H1 (cell line): ENCODE measurements around the gene MRPS5. TPM values are rescaled to one million over a fixed set of nuclear protein-coding genes. Genes with fewer than 3 reads are reported as not detected.

Experiments used
- CTCF ChIA-PET: fragments of 300-600 bp; sonication (Branson Sonifier 250); formaldehyde crosslinking; loops from one replicate; lab custom pipeline; 2021; ENCODE audit not compliant: partially characterized antibody; lab: Charles Lee
- POLR2A ChIA-PET: fragments of 300-600 bp; sonication (Branson Sonifier 250); formaldehyde crosslinking; loops from one replicate; lab custom pipeline; 2021; ENCODE audit warnings: inconsistent platforms; ENCODE audit not compliant: partially characterized antibody; lab: Charles Lee
- DNase-seq, 2 experiments: peaks; one replicate each; pipeline versions ENCODE4 v3.0.0 to v3.0.0-alpha.2; 2010 to 2022; ENCODE audit warnings: low spot score in 2 of 2, low read depth in 1 of 2, mixed read lengths in 1 of 2
- FAIRE-seq: peaks from 2 replicates; lab custom pipeline; 2011; peaks lifted over from hg19 to GRCh38; lab: Jason Lieb, UNC
- H2AFZ ChIP-seq: 2 replicates; pipeline ENCODE4 v1.8.1; 2012; ENCODE audit warnings: low read length, inconsistent platforms
- H2AK5ac ChIP-seq: 2 replicates; pipeline ENCODE4 v1.6.1; 2013; ENCODE audit warnings: low read depth, low read length
- H2BK120ac ChIP-seq: replicated peaks from 2 replicates; pipeline ENCODE3; 2013; ENCODE audit warnings: low read depth, low read length, inconsistent platforms
- H2BK12ac ChIP-seq: 2 replicates; pipeline ENCODE4 v1.6.1; 2013; ENCODE audit warnings: low read depth, low read length
- H2BK15ac ChIP-seq: 2 replicates; pipeline ENCODE4 v1.6.1; 2013; ENCODE audit warnings: low read length
- H2BK20ac ChIP-seq: 2 replicates; pipeline ENCODE4 v1.6.1; 2013; ENCODE audit warnings: low read length
- H2BK5ac ChIP-seq: 2 replicates; pipeline ENCODE4 v1.6.1; 2013; ENCODE audit warnings: low read depth, low read length
- H3K14ac ChIP-seq: 2 replicates; pipeline ENCODE4 v1.6.1; 2013; ENCODE audit warnings: inconsistent platforms; ENCODE audit not compliant: insufficient read length
- H3K18ac ChIP-seq: 2 replicates; pipeline ENCODE4 v1.6.1; 2013; ENCODE audit warnings: low read length; ENCODE audit errors: extremely low read depth
- H3K23ac ChIP-seq: 2 replicates; pipeline ENCODE4 v1.6.1; 2013; ENCODE audit warnings: inconsistent platforms; ENCODE audit not compliant: insufficient read length
- H3K23me2 ChIP-seq: 2 replicates; pipeline ENCODE4 v1.6.1; 2013; ENCODE audit warnings: low read depth, low read length
- H3K27ac ChIP-seq: 2 replicates; pipeline ENCODE4 v1.6.1; 2011; ENCODE audit warnings: low read depth, low read length, inconsistent platforms
- H3K27me3 ChIP-seq, 4 experiments: replicated peaks in 1 of 4; 1 replicate in 1 of 4; 2 replicates in 3 of 4; pipeline versions ENCODE4 v1.6.1 to v1.8.1; 2011 to 2013; ENCODE audit warnings: low read length in 3 of 4, mild to moderate bottlenecking in 3 of 4, inconsistent platforms in 2 of 4, mixed read lengths in 2 of 4, moderate library complexity in 1 of 4; ENCODE audit not compliant: control insufficient read depth in 3 of 4, insufficient read depth in 3 of 4; ENCODE audit errors: extremely low read depth in 1 of 4
- H3K36me3 ChIP-seq, 4 experiments: 2 replicates each; pipeline versions ENCODE4 v1.6.1 to v1.8.1; 2011 to 2013; ENCODE audit warnings: mild to moderate bottlenecking in 4 of 4, low read length in 3 of 4, moderate library complexity in 2 of 4, control low read depth in 1 of 4, inconsistent platforms in 1 of 4; ENCODE audit not compliant: insufficient read depth in 4 of 4, control insufficient read depth in 2 of 4
- H3K4ac ChIP-seq: replicated peaks from 2 replicates; pipeline ENCODE3; 2013; ENCODE audit warnings: low read length, low read depth, mixed read lengths, inconsistent platforms; ENCODE audit not compliant: insufficient read length
- H3K4me1 ChIP-seq, 4 experiments: replicated peaks in 1 of 4; 1 replicate in 1 of 4; 2 replicates in 3 of 4; pipeline versions ENCODE4 v1.6.1 to v1.8.1; 2011 to 2013; ENCODE audit warnings: low read length in 3 of 4, inconsistent platforms in 2 of 4, mixed read lengths in 1 of 4; ENCODE audit not compliant: insufficient read depth in 4 of 4, control insufficient read depth in 3 of 4
- H3K4me2 ChIP-seq, 2 experiments: 2 replicates each; pipeline versions ENCODE4 v1.6.1 to v1.8.1; 2011 to 2013; ENCODE audit warnings: low read depth in 2 of 2, low read length in 2 of 2, control low read depth in 1 of 2, inconsistent platforms in 1 of 2, mild to moderate bottlenecking in 1 of 2; ENCODE audit not compliant: insufficient read depth in 1 of 2
- H3K4me3 ChIP-seq, 4 experiments: fragments of 200-600, 300-600 bp in 1 of 4; sonication (generic), shearing (Covaris generic), sonication (Bioruptor Twin) in 1 of 4; 2 replicates each; pipeline versions ENCODE4 v1.5.1 to v1.8.1; 2011 to 2016; ENCODE audit warnings: low read length in 4 of 4, low read depth in 3 of 4, control low read depth in 2 of 4, inconsistent platforms in 2 of 4, mild to moderate bottlenecking in 2 of 4, mixed read lengths in 1 of 4, moderate library complexity in 1 of 4; ENCODE audit not compliant: insufficient read depth in 2 of 4; ENCODE audit errors: extremely low read depth in 1 of 4
- H3K56ac ChIP-seq: replicated peaks from 2 replicates; pipeline ENCODE3; 2013; ENCODE audit warnings: low read depth, mild to moderate bottlenecking, mixed read lengths, low read length, inconsistent platforms; ENCODE audit not compliant: insufficient read length
- H3K79me1 ChIP-seq: 2 replicates; pipeline ENCODE4 v1.6.1; 2013; ENCODE audit warnings: low read depth, low read length, control low read depth
- H3K79me2 ChIP-seq, 2 experiments: 2 replicates each; pipeline versions ENCODE4 v1.6.1 to v1.8.1; 2012 to 2013; ENCODE audit warnings: low read length in 2 of 2, mild to moderate bottlenecking in 2 of 2, inconsistent platforms in 1 of 2; ENCODE audit not compliant: insufficient read depth in 2 of 2, control insufficient read depth in 1 of 2
- H3K9ac ChIP-seq, 4 experiments: replicated peaks in 1 of 4; 1 replicate in 1 of 4; 2 replicates in 3 of 4; pipeline versions ENCODE4 v1.6.1 to v1.8.1; 2011 to 2013; ENCODE audit warnings: low read depth in 3 of 4, low read length in 3 of 4, control low read depth in 2 of 4, mild to moderate bottlenecking in 2 of 4, moderate library complexity in 2 of 4, inconsistent platforms in 1 of 4; ENCODE audit errors: extremely low read depth in 1 of 4
- H3K9me3 ChIP-seq, 2 experiments: 2 replicates each; pipeline versions ENCODE4 v1.6.1 to v1.8.1; 2012 to 2013; ENCODE audit warnings: mild to moderate bottlenecking in 2 of 2, moderate library complexity in 2 of 2, control low read depth in 1 of 2, inconsistent platforms in 1 of 2, low read depth in 1 of 2, low read length in 1 of 2, mixed read lengths in 1 of 2; ENCODE audit not compliant: insufficient read depth in 2 of 2
- H4K20me1 ChIP-seq, 2 experiments: replicated peaks in 1 of 2; 2 replicates each; pipeline versions ENCODE3 to v1.8.1; 2011 to 2013; ENCODE audit warnings: inconsistent platforms in 2 of 2, low read length in 2 of 2, mild to moderate bottlenecking in 1 of 2; ENCODE audit not compliant: insufficient read depth in 2 of 2, control insufficient read depth in 1 of 2
- H4K5ac ChIP-seq: 2 replicates; pipeline ENCODE4 v1.6.1; 2013; ENCODE audit warnings: low read length, low read depth, mixed read lengths, inconsistent platforms; ENCODE audit not compliant: insufficient read length
- H4K8ac ChIP-seq: 2 replicates; pipeline ENCODE4 v1.8.0; 2013; ENCODE audit warnings: mild to moderate bottlenecking, moderate library complexity, low read length, inconsistent platforms; ENCODE audit not compliant: insufficient read depth; ENCODE audit errors: extremely low read depth
- H4K91ac ChIP-seq: replicated peaks from 2 replicates; pipeline ENCODE3; 2013; ENCODE audit warnings: low read length, mixed read lengths, inconsistent platforms; ENCODE audit not compliant: insufficient read length
- WGBS, 2 experiments: shearing (Covaris generic) in 1 of 2; methylation state at CpG; one replicate each; pipeline versions ENCODE4 v1.1.6 to v1.1.7; 2013 to 2015; ENCODE audit warnings: low lambda C conversion rate in 2 of 2, mixed read lengths in 2 of 2, inconsistent platforms in 1 of 2, low coverage in 1 of 2, missing lambda C conversion rate in 1 of 2; ENCODE audit not compliant: insufficient replicate concordance in 2 of 2, insufficient coverage in 1 of 2, insufficient read length in 1 of 2; ENCODE audit errors: extremely low coverage in 1 of 2, missing lambda C conversion rate in 1 of 2; 5-methylcytosine and 5-hydroxymethylcytosine counted together
- polyA plus RNA-seq, 7 experiments: library from polyadenylated mRNA; depleted of rRNA in 3 of 7; stranded (reverse) in 5 of 7; unstranded in 2 of 7; fragments of >200 nt in 5 of 7; fragments of 200-250 nt in 2 of 7; gene quantifications; 1 replicate in 5 of 7; 2 replicates in 1 of 7; 4 replicates in 1 of 7; pipeline versions ENCODE4 v1.2.1 to v1.2.3, GENCODE V29; 2011 to 2013; ENCODE audit warnings: missing spikeins in 2 of 7, mixed read lengths in 2 of 7
- total RNA-seq: library from RNA; stranded (reverse); fragmentation: NEBNext Ultra II Directional; extraction: Animal tissue kit (Norgen Biotek cat#: 25700); gene quantifications from 2 replicates; pipeline ENCODE4 v1.2.1, GENCODE V29; 2021
- TF ChIP-seq, protein P1 (sequence below): IDR thresholded peaks from 2 replicates; pipeline ENCODE4 v1.6.1; 2012; ENCODE audit warnings: inconsistent platforms
- TF ChIP-seq, protein P2 (sequence below), 3 experiments: IDR thresholded peaks; 1 replicate in 2 of 3; 2 replicates in 1 of 3; pipeline versions ENCODE4 v1.5.1 to v1.6.1; 2011; ENCODE audit warnings: low read length in 3 of 3, mild to moderate bottlenecking in 3 of 3, inconsistent platforms in 2 of 3, low read depth in 1 of 3, moderate library complexity in 1 of 3; ENCODE audit not compliant: insufficient read depth in 1 of 3; ENCODE audit errors: control extremely low read depth in 1 of 3

The MRPS5 gene
- total and polyA plus RNA-seq, 2 of the 8 experiments (the other 6 are each of a cell fraction or from before 2014, with no cell fraction given), result 36.7 to 53.0 TPM

DNA sequence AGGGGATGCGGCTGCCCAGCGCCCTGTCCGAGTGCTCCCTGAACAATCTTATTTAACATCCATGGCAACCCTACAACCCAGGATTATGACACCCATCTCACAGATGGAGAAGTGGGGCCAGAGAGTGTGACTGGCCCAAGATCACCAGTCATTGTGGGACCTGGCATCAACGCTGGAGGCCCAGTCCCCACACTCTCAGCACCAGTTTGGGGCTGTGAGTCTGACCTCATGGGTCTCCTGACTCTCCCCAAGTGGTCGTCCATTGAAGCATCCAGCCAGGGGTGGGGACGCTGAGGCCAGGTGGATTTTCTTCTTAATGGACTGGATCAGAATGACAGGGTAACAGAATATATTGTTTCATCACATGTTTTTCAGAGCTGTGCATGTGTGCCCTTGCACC, 71.6 kb downstream of the MRPS5 start:
- Histone ChIP-seq H3K27me3 (no peaks in the 10 kb centered on the region), H3K4me3 (no peak overlapping the region), H3K9me3 (peaks cover 77 to 91% of the 10 kb centered on the region in 2 experiments), H3K9ac (no peak overlapping the region), H2AK5ac (no peak overlapping the region), H4K8ac (no peak overlapping the region), H2AFZ (no peak overlapping the region), H3K4me2 (no peak overlapping the region), H3K23ac (no peak overlapping the region), H4K5ac (no peak overlapping the region), H2BK5ac (no peak overlapping the region), H3K4me1 (no peaks in the 10 kb centered on the region; a peak in 1 of 7 replicates), H3K4ac (no peak overlapping the region), H3K36me3 (no peaks in the 10 kb centered on the region), H2BK12ac (no peak overlapping the region), H4K91ac (no peak overlapping the region), H4K20me1 (no peaks in the 10 kb centered on the region), H2BK15ac (no peak overlapping the region), H3K23me2 (no peaks in the 10 kb centered on the region), H3K79me1 (no peaks in the 10 kb centered on the region; the same call in 1 of the 2 replicates), H3K79me2 (no peaks in the 10 kb centered on the region), H2BK20ac (no peak overlapping the region), H3K14ac (no peak overlapping the region), H3K56ac (no peak overlapping the region), H2BK120ac (no peak overlapping the region), H3K27ac (no peak overlapping the region), H3K18ac (no peak overlapping the region)
- FAIRE-seq (no peak), DNase-seq (no peak)
- CTCF ChIA-PET, result no interaction called here
- TF ChIP-seq, protein P1, sequence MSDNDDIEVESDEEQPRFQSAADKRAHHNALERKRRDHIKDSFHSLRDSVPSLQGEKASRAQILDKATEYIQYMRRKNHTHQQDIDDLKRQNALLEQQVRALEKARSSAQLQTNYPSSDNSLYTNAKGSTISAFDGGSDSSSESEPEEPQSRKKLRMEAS, result no peak
- TF ChIP-seq, protein P2, sequence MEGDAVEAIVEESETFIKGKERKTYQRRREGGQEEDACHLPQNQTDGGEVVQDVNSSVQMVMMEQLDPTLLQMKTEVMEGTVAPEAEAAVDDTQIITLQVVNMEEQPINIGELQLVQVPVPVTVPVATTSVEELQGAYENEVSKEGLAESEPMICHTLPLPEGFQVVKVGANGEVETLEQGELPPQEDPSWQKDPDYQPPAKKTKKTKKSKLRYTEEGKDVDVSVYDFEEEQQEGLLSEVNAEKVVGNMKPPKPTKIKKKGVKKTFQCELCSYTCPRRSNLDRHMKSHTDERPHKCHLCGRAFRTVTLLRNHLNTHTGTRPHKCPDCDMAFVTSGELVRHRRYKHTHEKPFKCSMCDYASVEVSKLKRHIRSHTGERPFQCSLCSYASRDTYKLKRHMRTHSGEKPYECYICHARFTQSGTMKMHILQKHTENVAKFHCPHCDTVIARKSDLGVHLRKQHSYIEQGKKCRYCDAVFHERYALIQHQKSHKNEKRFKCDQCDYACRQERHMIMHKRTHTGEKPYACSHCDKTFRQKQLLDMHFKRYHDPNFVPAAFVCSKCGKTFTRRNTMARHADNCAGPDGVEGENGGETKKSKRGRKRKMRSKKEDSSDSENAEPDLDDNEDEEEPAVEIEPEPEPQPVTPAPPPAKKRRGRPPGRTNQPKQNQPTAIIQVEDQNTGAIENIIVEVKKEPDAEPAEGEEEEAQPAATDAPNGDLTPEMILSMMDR (IDR thresholded peaks at IDR 0.05; ENCODE audit: control extremely low read depth in 1 of 3, insufficient read depth in 1 of 3, low read depth in 1 of 3, low read length in 3 of 3), result no peak
- POLR2A ChIA-PET, result no interaction called here
- WGBS, 2 experiments, result 75% methylated on average over 6 of the region's 6 CpGs; no CpG with 5 or more reads in 1 of the 2 experiments
